Measurements from ENCODE around the gene MSL2.

Gene MSL2

GRCh38 chr3:136211547-136211946, 15.4 kb upstream of the MSL2 start:
- TF ChIP-seq, protein P1, sequence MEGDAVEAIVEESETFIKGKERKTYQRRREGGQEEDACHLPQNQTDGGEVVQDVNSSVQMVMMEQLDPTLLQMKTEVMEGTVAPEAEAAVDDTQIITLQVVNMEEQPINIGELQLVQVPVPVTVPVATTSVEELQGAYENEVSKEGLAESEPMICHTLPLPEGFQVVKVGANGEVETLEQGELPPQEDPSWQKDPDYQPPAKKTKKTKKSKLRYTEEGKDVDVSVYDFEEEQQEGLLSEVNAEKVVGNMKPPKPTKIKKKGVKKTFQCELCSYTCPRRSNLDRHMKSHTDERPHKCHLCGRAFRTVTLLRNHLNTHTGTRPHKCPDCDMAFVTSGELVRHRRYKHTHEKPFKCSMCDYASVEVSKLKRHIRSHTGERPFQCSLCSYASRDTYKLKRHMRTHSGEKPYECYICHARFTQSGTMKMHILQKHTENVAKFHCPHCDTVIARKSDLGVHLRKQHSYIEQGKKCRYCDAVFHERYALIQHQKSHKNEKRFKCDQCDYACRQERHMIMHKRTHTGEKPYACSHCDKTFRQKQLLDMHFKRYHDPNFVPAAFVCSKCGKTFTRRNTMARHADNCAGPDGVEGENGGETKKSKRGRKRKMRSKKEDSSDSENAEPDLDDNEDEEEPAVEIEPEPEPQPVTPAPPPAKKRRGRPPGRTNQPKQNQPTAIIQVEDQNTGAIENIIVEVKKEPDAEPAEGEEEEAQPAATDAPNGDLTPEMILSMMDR (IDR thresholded peaks at IDR 0.05): no peak

GRCh38 chr3:136209921-136210320, 13.8 kb upstream of the MSL2 start:
- TF ChIP-seq, protein P1 (IDR thresholded peaks at IDR 0.05): no peak

DNA sequence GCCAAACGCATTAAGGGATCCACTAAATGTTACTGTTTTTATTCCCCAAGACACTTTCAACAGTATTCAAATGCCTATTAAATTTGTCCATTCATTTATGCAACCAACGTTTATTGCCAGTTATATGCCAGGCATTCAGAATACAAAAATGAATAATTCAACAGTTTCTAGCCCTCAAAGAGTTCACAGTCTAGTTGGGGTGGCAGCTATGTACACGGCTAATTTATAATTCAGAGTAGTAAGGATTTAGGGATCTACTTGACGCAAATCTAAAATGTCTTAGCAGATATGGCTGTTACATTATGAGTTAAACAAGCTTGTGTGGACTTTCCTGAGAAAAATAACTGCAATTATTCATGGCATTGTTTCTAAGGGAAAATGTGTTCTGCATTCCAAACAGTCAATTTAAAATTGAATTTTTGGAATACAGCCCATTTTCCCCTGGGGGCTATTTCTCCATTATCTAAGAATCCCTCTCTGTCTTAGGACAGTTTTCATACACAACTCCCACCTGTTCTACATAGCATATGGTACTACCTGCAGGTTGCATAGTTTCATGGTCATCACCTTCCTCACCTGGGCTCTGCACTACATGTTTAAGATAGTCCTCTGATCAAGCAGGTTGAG, 11.5 kb upstream of the MSL2 start:
- TF ChIP-seq, protein P1 (IDR thresholded peaks at IDR 0.05): no peak

DNA sequence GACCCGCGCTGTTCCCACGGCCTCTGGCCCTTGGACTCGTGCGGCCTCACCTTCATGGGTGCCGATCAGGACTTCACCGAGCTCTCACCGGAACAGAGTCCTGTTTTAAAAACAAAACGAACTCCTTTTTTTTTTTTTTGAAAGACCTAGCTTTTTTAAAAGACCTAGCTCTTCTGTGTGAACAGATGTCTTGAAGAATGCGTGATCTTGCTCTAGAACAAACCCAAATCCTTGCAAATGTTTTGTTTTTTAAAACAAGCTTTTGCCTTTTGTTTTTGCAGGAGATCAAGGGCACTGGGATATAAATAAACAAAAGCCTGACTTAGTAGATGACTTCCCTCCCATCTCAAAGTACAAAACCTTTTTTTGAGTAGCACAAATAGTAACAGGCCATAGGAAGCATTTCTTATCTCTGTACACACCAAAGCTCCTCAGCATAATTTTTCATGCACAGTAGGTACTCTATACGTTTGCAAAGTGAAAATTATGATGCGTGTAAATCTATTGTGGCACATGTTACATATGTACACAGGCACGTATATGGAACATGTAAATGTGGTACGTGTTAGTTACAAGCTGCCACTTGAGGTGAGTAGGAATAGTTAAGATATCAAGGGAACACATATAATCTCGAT, 1.1 kb upstream of the MSL2 start:
- TF ChIP-seq, protein P1 (IDR thresholded peaks at IDR 0.05): no peak

DNA sequence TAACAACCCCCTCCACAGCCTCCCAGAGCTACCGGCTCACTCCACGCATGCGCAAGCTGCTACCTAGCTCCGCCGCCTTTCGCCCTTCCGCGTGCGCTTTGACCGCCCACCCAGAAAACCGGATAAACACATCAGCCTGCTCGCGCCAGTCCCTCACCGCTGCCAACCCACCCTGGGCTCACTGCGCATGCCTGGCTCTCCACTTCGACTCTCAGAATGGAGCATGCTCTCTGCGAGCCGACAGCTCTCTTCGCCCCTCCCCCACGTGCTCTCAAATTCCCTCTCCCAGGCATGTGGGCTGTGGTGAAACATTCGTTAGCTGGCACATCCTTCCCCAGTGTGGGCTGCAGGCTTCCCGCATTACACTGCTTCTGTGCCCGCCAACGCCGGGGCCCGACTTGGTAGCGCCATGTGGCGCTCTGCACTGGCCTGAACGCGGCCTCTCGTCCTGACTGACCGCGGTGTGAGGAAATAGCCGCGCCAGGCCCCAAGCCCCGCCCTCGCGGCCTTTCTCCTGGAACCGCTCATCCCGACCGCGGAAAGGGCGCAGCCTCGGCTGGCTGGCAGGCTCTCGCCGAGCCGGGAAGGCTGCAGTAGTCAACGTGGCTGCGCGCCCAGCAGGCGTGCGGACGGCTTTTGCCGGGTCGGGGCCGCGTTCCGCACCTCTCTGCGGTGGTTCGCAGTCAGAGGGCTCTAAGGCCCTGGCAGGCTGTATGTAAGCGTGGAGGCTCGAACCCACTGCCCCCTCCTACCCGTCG, 445 bp upstream of the MSL2 start:
- TF ChIP-seq, protein P1 (IDR thresholded peaks at IDR 0.05): no peak

DNA sequence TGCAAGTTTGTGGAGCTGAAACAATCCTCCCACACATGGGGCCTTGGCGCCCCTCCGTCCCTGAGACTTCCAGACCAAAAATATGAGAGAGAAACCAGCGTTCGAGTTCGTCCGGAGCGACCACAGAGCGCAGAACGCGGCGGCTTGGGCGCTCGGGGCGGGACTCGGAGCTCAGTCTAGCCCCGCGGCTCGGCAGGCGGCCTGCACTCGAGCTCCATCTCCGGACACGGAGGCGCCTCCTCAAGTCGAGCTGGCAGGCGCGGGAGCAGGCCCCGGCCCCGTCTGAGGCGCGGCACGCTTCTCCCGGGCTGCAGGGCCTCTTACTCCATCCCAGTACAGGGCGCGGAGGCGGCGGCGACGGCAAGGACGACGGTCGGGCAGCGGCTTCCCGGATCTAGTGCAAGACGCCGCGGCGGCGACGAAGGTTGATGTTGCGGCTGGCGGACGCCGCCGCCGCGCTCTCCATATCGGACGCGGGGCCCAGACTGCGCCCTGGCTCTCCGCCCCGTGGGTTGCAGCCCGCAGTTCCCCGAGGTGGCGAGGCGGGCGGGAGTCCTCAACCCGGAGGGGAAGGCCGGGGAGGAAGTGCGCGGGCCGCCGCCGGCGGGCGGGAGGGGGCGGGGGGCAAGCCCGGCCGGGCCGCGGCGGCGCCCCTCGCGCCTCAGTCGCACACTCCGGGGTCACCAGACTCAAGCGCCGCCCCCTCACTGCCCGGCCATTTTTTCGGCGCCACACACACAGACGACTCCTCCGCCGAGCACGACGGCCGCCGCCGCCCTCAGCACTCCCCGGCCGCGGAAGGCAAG, 674 bp downstream of the MSL2 start:
- TF ChIP-seq, protein P1 (IDR thresholded peaks at IDR 0.05): no peak

All from LNCAP (cell line).